Loucy (cell line): ENCODE results near the gene PAX5.

Experiments used
- EZH2phosphoT487 ChIP-seq: fragments of 200-600 bp; IDR thresholded peaks from 2 replicates; pipeline ENCODE4 v1.6.1; 2018; ENCODE audit warnings: antibody characterized with exemption, mild to moderate bottlenecking, moderate library complexity, borderline replicate concordance
- TF ChIP-seq, protein P1 (sequence below): fragments of 200-600 bp; sonication (generic); conservative IDR thresholded peaks from 2 replicates; pipeline ENCODE4 v1.5.1; 2014; ENCODE audit warnings: mild to moderate bottlenecking, antibody characterized with exemption, low read length

DNA sequence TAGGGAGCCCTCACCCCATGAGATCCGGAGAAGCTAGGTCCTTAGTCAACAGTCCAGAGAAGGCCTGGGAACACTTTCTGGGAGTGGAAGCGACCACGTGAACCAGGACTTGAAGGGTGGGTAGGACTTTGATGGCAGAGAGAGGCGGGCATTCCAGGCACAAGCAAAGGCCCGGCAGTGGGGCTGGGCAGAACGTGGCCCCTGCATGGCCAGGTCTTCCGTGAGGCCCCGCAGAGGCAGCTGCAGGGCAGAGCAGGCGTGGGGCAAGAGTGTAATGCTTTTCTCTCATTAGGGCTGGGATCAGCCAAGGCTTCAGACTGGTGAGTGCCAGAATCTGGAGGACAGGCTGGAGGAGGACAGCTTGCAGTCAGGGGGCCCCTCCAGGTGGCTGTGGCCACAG is 184.1 kb downstream of the PAX5 start:
- TF ChIP-seq, protein P1, sequence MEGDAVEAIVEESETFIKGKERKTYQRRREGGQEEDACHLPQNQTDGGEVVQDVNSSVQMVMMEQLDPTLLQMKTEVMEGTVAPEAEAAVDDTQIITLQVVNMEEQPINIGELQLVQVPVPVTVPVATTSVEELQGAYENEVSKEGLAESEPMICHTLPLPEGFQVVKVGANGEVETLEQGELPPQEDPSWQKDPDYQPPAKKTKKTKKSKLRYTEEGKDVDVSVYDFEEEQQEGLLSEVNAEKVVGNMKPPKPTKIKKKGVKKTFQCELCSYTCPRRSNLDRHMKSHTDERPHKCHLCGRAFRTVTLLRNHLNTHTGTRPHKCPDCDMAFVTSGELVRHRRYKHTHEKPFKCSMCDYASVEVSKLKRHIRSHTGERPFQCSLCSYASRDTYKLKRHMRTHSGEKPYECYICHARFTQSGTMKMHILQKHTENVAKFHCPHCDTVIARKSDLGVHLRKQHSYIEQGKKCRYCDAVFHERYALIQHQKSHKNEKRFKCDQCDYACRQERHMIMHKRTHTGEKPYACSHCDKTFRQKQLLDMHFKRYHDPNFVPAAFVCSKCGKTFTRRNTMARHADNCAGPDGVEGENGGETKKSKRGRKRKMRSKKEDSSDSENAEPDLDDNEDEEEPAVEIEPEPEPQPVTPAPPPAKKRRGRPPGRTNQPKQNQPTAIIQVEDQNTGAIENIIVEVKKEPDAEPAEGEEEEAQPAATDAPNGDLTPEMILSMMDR: no peak
- TF ChIP-seq EZH2phosphoT487: no peak
